BJ (cell line): Measurements from ENCODE around the gene UFSP2. TPM values are rescaled to one million over a fixed set of nuclear protein-coding genes. Genes with fewer than 3 reads are reported as not detected.
A peak's percentile ranks its signal among the peaks of the same experiment; 100 is the strongest.

Source experiments
- CTCF ChIA-PET: fragments of 350-600 bp; formaldehyde crosslinking; extraction: SDS; loops from one replicate; lab custom pipeline; 2021; ENCODE audit warnings: antibody characterized with exemption, inconsistent platforms; lab: Yijun Ruan, JAX
- POLR2A ChIA-PET: fragments of 300-600 bp; sonication (Branson Sonifier 250); formaldehyde crosslinking; extraction: SDS; loops from one replicate; lab custom pipeline; 2021; ENCODE audit warnings: antibody characterized with exemption; lab: Charles Lee
- DNase-seq: peaks from one replicate; pipeline ENCODE4 v3.0.0-alpha.2; 2011; ENCODE audit warnings: low read depth
- H3K27me3 ChIP-seq: 2 replicates; pipeline ENCODE4 v1.6.0; 2011; ENCODE audit warnings: low read length; ENCODE audit not compliant: control insufficient read depth, insufficient read depth
- H3K36me3 ChIP-seq: 2 replicates; pipeline ENCODE4 v1.5.1; 2011; ENCODE audit warnings: low read length; ENCODE audit not compliant: control insufficient read depth, insufficient read depth
- H3K4me3 ChIP-seq: 2 replicates; pipeline ENCODE4 v1.5.1; 2011; ENCODE audit warnings: low read depth, mild to moderate bottlenecking, control low read depth, low read length
- polyA minus RNA-seq: library from RNA; depleted of rRNA, polyadenylated mRNA; stranded (reverse); fragments of >200 nt; gene quantifications from 2 replicates; pipeline ENCODE4 v1.2.3, GENCODE V29; 2011; rRNA and poly(A)+ RNA removed
- polyA plus RNA-seq: library from polyadenylated mRNA; depleted of rRNA; stranded (reverse); fragments of >200 nt; gene quantifications from 2 replicates; pipeline ENCODE4 v1.2.3, GENCODE V29; 2011; rRNA removed
- TF ChIP-seq, protein P1 (sequence below): IDR thresholded peaks from 2 replicates; pipeline ENCODE4 v1.5.1; 2011; ENCODE audit warnings: low read depth, mild to moderate bottlenecking, control low read depth, inconsistent platforms, low read length, moderate library complexity; ENCODE audit not compliant: insufficient read depth

UFSP2 gene, protein sequence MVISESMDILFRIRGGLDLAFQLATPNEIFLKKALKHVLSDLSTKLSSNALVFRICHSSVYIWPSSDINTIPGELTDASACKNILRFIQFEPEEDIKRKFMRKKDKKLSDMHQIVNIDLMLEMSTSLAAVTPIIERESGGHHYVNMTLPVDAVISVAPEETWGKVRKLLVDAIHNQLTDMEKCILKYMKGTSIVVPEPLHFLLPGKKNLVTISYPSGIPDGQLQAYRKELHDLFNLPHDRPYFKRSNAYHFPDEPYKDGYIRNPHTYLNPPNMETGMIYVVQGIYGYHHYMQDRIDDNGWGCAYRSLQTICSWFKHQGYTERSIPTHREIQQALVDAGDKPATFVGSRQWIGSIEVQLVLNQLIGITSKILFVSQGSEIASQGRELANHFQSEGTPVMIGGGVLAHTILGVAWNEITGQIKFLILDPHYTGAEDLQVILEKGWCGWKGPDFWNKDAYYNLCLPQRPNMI
- polyA plus RNA-seq (18.8 and 39.2 TPM in 2 replicates), polyA minus RNA-seq (15.3 and 23.5 TPM in 2 replicates)

DNA sequence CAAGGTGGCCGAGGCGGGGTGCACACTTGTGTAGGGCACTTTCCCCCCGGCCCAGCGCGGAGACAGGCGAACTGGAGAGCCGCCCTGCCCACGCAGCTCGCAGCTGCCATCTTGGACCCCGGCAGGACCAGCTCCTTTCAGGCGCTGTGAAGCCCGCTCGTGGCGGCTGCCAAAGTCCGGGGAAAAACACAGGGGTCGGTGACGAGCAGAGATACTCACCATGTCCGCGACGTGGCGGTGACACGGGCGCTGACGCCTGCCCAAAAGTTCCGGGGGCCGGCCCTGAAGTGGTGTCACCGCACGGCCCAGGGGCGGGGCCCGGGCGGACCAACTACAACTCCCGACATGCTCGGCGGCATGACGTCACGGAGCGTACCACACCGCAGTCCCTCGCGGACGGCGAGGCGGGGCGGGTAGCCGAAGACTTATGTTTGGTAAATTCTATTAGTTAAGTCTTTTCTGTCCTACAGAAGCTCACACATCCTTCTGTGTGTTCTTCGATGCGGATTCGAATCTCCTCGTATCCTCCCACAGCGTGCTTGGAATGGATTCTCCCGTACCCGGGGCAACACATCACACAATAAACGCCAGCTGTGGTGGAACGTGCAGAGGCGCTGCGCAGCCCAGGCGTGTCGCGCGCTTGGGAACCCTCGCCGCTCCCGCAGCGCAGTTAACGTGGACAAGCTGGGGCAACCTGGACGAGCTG lies at the start of gene UFSP2:
Gene UFSP2, minus strand, starts transcription at position 318 of the 706 bp plus-strand sequence. Its CDS starts 96 bp downstream, at position 222.
- ChIA-PET POLR2A (interaction anchor here (0.5 kb wide), 1 partner anchor 701 kb away, joined by 4 read pairs; no protein-coding TSS in a partner anchor), CTCF (interaction anchor here (0.6 to 2.0 kb wide), 6 partner anchors 13 to 612 kb away, joined by 3 to 8 read pairs (median 4); partner anchors contain the start of gene ANKRD37)

DNA sequence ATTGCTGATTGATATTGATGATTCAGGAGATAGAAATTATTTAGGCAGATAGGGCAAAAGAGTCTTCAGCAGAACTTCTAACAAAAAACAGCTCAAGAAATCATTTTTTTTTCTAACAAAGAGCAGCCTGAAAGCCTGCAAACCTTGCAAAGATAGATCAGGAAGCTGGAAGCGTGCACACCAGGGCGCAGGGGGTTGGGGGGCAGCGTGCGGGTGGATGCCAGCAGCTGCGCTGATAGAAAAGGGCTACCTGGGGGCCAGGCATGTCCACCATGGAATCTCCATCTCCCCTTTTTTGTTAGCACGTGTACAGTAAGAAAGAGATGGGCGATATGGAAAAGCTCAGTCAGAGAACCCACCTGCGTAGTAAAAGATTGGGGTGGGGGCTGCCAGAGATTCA lies 47.5 kb upstream of the UFSP2 start:
- H3K27me3 ChIP-seq = peaks cover 15% of the 10 kb centered on the region
- no peaks in the 10 kb centered on the region for H3K36me3 ChIP-seq
- ChIA-PET CTCF (interaction anchor here (4.5 kb wide), 1 partner anchor 124 kb away, joined by 26 read pairs; no protein-coding TSS in a partner anchor), POLR2A (no interaction called here)
- TF ChIP-seq, protein P1, sequence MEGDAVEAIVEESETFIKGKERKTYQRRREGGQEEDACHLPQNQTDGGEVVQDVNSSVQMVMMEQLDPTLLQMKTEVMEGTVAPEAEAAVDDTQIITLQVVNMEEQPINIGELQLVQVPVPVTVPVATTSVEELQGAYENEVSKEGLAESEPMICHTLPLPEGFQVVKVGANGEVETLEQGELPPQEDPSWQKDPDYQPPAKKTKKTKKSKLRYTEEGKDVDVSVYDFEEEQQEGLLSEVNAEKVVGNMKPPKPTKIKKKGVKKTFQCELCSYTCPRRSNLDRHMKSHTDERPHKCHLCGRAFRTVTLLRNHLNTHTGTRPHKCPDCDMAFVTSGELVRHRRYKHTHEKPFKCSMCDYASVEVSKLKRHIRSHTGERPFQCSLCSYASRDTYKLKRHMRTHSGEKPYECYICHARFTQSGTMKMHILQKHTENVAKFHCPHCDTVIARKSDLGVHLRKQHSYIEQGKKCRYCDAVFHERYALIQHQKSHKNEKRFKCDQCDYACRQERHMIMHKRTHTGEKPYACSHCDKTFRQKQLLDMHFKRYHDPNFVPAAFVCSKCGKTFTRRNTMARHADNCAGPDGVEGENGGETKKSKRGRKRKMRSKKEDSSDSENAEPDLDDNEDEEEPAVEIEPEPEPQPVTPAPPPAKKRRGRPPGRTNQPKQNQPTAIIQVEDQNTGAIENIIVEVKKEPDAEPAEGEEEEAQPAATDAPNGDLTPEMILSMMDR = no peak
- no peak for DNase-seq
- no peak overlapping the region for H3K4me3 ChIP-seq

More for the DNA sequence above, at the start of gene UFSP2:
- H3K27me3 ChIP-seq = no peaks in the 10 kb centered on the region
- TF ChIP-seq, protein P1 = no peak
- H3K4me3 ChIP-seq = peak within 1 kb of the TSS; percentile 93
- DNase-seq = peak; percentile 37
- no peaks in the 10 kb centered on the region for H3K36me3 ChIP-seq

DNA sequence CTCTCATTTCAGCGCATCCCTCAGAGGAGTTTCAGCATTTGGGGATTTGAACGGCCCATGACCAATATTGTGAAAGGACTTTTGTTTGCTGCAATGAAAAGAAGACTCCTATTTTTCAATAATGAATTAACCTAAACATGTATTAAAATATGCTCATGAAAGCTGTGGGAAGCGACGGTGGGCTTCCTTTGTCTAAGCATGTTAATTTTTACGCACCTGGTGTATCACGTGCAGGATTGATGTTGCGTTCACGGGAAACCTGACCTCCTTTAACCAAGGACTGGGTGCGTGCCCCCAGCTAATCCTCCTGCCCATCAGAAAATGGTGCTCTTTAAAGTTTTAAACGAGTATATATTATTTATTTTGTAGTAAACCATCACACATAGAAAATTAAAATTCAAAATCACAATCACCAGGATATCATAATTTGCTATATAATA lies 46.4 kb upstream of the UFSP2 start:
- H3K27me3 ChIP-seq = peaks cover 16% of the 10 kb centered on the region
- peak overlapping the region; percentile 45 for H3K4me3 ChIP-seq
- CTCF ChIA-PET = interaction anchor here (0.6 to 4.5 kb wide), 3 partner anchors 13 to 137 kb away, joined by 3 to 26 read pairs (median 3); no protein-coding TSS in a partner anchor
- POLR2A ChIA-PET = no interaction called here
- no peak for DNase-seq
- no peaks in the 10 kb centered on the region for H3K36me3 ChIP-seq
- TF ChIP-seq, protein P1 = no peak

DNA sequence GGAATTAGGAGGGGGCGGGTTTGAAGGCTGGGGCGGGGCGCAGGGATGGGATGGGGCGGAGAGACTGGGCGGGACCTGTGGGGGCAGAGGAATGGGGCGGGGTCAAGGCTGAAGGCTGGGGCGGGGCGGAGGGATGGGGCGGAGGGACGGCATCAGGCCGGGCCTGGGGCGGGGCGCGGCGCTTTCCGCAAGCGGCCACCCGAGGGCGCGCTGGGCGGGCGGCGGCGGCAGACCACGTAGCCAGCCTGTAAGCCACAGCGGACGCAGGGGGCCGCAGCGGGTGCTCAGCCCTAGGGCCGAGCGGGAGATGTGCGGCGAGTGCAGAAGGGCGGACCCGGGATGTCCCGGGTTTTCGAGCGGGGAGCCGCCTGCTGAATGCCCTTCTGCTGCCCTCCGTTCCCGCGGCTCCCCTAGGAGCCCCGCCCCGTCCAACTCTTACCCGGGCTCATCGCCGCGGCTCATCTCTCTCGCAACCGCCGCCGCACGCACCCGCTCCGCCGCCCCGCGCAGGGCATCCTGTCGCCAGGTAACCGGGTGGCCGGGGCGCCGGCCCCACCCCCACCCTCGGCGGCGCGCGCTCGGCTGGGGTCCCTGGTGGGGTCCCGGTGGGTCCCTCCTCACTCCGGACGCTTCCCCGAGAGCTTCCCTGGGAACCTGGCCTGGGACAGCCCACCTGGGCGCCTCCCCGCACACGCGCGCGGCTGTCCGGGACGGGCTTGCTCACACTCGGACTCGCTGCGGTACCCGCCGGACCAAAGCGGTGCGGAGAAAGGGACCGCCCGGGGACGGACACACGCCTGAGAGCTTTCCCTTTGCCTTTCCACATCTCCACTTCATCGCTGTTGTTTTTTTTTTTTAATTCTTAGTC lies 45.7 kb upstream of the UFSP2 start, which contains the start of gene CCDC110:
Gene CCDC110, minus strand, starts transcription at position 499 of the 868 bp plus-strand sequence. Its CDS starts 50 bp downstream, at position 449.
- TF ChIP-seq, protein P1 = peak; percentile 47
- peak; percentile 18 for DNase-seq
- CTCF ChIA-PET = interaction anchor here (0.6 to 4.5 kb wide), 3 partner anchors 13 to 137 kb away, joined by 3 to 26 read pairs (median 3); no protein-coding TSS in a partner anchor
- Histone ChIP-seq H3K36me3 (no peaks in the 10 kb centered on the region), H3K4me3 (peak within 1 kb of the TSS; percentile 60), H3K27me3 (peaks cover 16% of the 10 kb centered on the region)
- POLR2A ChIA-PET = no interaction called here
